ENCODE measurements around the gene MEX3A.
A peak's percentile ranks its signal among the peaks of the same experiment; 100 is the strongest.

GRCh38 chr1:156114101-156114918 lies 32.0 kb upstream of the MEX3A start, which contains the start of gene LMNA:
- TF ChIP-seq CTCF (IDR thresholded peaks at IDR 0.05 in 8 of 11, conservative IDR thresholded peaks at IDR 0.05 in 3 of 11): no peak
- peak in 1 of 3 donors; percentile 86 for TF ChIP-seq POLR2A (IDR thresholded peaks at IDR 0.05)
